Left colon (tissue), 2 donors: ENCODE measurements around the gene CNNM3. TPM values are rescaled to one million over a fixed set of nuclear protein-coding genes. Genes with fewer than 3 reads are reported as not detected.
A peak's percentile ranks its signal among the peaks of the same experiment; 100 is the strongest.
"Not testable (repeated sequence)": the region's sequence is repeated elsewhere in the genome, so short reads cannot be mapped to it uniquely, and the experiment has no call there.

Experiments used
- ATAC-seq: fragments of 200-7000 bp; cut with Tn5 transposase; one replicate; pipeline ENCODE4 v1.9.1; 2020; ENCODE audit warnings: mild to moderate bottlenecking, moderate library complexity
- DNase-seq, 2 donors: peaks; one replicate each; pipeline ENCODE4 v3.0.0-alpha.2; 2020
- intact Hi-C, 2 donors: fragments of 100-400 bp; cut with DNase I in 1 of 2; cut with micrococcal nuclease in 1 of 2; formaldehyde crosslinking; loops; one replicate each; pipeline versions ENCODE4 v1.11.2 to v1.14.0; 2022; cut with DNase I, micrococcal nuclease
- total RNA-seq, 2 donors: library from RNA; stranded (reverse); fragmentation: NEBNext Ultra II Directional; extraction: Animal tissue kit (Norgen Biotek cat#: 25700); gene quantifications; one replicate each; pipeline ENCODE4 v1.2.1, GENCODE V29; 2021
- donor health status: DM: no; HTN: no; CAD: no.
- donor health status: DM: yes; HTN: yes; CAD: no.

The CNNM3 gene
- total RNA-seq, 2 donors from 2014 or later, result 25.4 to 25.8 TPM

DNA sequence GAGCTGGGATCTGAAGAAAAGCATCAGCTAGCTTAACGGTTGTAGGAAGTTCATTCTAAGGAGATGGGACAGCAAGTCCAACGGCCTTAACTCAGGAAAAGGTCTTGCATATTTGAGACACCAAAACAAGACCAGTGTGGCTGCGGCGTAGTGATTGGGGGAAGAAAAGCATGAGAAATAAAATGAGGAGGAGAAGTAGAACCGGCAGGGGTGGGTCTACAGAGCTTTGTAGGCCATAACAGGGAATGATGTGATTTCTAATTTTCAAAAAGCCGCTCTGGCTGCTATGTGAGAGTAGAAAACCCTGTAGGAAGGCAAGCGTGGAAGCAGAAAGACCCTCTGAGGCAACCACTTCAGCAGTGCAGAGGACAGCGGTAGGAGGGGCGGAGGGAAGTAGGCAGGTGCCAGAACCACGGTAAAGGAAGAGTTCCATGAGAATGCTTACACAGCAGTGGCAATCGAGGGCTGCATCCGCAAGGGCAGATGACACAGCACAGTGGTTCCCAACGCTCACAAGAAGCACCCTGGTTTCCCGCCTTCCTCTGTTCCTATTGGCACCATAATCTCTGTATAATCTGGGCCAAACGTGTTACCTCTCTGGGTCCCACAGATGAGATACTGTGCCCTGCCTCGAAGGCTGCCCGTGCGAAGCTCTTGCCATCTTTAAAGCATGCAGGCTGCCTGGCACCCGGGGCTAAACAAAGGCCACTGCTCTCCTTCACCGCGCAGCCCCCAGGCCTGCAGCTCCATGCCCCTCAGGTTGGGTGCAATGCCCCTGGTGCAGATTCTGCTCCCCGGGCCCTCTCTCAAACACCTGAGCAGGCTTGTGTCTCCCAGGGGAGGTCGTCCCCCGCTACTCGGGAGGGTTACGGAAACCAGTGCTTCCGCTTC lies 41.0 kb downstream of the CNNM3 start:
- DNase-seq, result peak in 1 of 2 donors; percentile 53
- intact Hi-C loops, result loop anchor here in 1 of 2 donors (5.0 kb wide), 1 partner anchor 95 kb away; no protein-coding TSS in a partner anchor
- peak; percentile 32 for ATAC-seq

DNA sequence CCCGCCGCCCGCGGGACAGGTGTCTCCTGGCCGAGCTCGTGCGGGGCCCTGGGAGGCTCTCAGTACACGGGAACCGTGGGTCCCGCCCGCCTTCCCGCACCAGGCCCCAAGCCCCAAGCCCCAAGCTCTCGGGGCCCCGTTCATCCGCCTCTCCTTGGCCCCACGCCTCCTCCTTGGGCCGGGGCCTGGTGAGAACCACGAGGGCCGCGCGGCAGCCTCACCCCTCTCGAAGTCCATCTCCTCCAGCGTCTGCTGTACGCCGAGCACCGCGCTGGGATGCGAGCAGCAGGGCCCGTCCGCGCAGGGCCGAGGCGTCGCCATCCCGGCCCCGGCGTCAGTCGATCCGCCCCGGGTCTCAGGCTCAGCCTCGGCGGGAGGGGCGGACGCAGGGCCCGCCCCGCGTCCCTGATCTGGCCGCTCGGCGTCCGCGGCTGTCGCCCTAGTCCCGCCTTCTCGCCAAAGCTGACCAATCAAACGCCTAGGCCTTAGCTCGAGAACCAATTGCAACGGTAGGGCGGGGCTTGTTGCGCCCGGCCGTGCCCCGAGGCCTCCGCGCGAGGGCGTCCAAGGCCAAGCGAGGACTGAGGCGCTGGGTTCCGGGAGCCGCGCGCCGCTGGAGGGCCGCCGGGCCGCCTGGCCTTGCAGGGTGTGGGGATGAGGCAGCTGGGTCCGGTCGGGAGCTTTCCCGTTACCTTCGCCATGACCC lies 41.8 kb downstream of the CNNM3 start, which contains the start of gene ANKRD39:
Gene ANKRD39 (minus strand): TSS at position 350 of the 706 bp plus-strand sequence. CDS start 29 bp downstream, at position 321.
- intact Hi-C loops, result loop anchor here in 1 of 2 donors (5.0 kb wide), 1 partner anchor 94 kb away; no protein-coding TSS in a partner anchor
- ATAC-seq (peak; percentile 89), DNase-seq (peak; percentile 97 to 98)

- ATAC-seq (no peak), DNase-seq (peak in 1 of 2 donors; percentile 49)
- intact Hi-C loops, result loop anchor here in 1 of 2 donors (5.0 kb wide), 1 partner anchor 93 kb away; no protein-coding TSS in a partner anchor
Observed at GRCh38 chr2:96859099-96859649, 43.1 kb downstream of the CNNM3 start.

DNA sequence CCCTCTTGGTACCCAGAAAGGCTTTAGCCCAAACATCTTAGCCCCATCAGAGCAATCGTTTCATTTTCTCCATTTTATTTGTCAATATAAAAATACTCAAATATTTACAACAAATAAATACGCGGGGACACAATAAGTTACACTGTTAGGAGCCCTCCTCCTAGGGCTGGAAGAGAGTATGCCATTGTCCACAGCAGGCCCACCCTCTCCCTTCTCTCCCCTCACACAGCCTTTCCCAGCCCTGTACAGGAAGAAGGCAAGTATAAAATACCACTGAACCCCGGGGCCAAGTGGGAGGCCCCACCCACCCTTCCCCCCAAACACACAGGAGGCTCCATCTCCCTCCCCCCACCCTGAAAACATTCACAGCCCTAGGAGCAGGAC lies 43.6 kb downstream of the CNNM3 start:
- intact Hi-C loops, result loop anchor here in 1 of 2 donors (5.0 kb wide), 1 partner anchor 93 kb away; no protein-coding TSS in a partner anchor
- DNase-seq, result no peak
- ATAC-seq, result no peak

DNA sequence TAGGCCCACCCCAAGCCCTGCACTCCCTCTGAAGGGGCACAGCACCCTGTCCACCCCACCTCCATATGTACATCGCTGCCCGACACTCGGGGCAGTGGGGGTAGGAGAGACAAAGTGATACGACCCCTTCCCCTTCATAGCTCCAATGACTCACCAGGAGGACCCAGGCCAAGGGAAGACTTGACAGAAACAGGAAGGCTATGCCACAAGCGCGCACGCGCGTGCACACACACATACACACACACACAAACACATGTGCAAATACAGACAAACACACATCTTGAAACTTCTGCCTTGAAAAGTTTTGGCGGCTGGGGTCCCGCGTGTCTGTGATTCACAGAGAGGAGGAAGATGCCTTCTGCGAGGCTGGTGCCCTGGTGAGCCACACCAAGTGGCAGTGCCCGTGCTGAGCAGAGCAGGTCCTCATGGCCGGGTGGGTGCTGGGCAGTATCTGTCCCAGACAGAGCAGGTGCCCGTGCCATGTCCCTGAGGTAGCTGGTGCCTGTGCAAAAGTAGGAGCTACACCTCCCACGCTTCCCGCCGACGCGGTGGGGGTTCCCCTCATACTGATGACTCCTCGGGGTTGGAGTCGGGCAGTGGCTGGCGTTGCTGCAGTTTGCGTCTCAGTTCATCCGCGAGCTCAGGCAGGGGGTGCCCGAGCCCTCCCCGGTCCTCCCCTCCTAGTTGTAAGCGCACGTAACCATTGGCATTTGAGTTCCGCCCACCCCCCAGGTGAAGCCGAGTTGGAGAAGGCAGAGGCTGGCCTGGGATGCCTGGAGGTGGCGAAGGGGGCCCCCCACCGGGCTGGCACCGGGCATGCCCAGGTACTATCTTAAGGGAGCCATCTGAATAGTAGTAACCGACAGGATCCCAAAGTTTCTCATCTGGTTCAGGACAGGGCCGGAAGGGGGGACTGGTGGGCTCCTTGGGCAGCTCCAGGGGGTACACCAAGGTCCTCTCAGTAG lies 44.3 kb downstream of the CNNM3 start:
- no peak for DNase-seq
- no peak for ATAC-seq
- intact Hi-C loops, result no loop called here

DNA sequence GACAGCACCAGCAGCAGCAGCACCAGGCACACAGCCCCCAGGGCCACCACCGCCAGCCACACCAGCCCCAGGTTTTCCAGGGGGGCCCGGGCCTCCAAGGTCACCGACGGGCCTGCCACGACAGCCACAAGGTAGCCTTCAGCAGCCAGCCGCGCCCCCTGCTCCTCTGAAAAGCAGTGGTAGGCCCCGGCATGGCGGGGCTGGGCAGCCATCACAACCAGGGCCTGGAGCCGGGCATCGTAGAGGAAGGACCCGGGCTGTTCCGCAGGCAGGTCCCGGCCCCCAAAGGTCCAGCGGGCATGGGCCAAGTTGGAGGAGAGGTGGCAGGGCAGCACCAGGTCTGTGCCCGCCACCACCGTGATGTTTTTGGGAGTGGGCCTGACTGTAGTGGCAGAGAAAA lies 45.0 kb downstream of the CNNM3 start:
- DNase-seq, result no peak

DNA sequence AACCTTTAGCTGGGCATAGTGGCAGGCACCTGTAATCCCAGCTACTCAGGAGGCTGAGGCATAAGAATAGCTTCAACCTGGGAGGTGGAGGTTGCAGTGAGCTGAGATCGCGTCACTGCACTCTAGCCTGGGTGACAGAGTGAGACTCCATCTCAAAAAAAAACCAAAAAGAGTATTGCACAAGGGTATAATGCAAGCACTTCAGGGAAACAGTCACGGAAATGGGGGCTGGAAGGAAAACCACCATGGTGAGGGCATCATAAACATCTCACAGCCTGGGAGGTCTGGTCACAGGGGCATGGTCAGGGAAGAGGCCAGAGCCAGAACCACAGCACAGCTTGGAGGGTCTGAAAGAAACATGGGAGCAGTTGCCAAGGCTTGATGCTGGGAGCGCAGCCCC lies 47.0 kb downstream of the CNNM3 start:
- ATAC-seq, intact Hi-C loops, DNase-seq: not testable (repeated sequence)

More for the DNA sequence above, 45.0 kb downstream of the CNNM3 start:
- no peak for ATAC-seq
- intact Hi-C loops, result no loop called here

GRCh38 chr2:96863575-96864342 lies 47.7 kb downstream of the CNNM3 start:
- intact Hi-C loops, result no loop called here
- DNase-seq (no peak), ATAC-seq (no peak)

GRCh38 chr2:96864343-96865091 lies 48.4 kb downstream of the CNNM3 start:
- intact Hi-C loops, result loop anchor here in 1 of 2 donors (5.0 kb wide), 1 partner anchor 88 kb away; no protein-coding TSS in a partner anchor
- ATAC-seq, result no peak
- DNase-seq, result no peak

- no peak for DNase-seq
- intact Hi-C loops, result loop anchor here in 1 of 2 donors (5.0 kb wide), 1 partner anchor 87 kb away; no protein-coding TSS in a partner anchor
- ATAC-seq, result no peak
Observed at GRCh38 chr2:96865654-96866053, 49.6 kb downstream of the CNNM3 start.

- intact Hi-C loops, result loop anchor here in 1 of 2 donors (5.0 kb wide), 1 partner anchor 86 kb away; no protein-coding TSS in a partner anchor
- ATAC-seq (no peak), DNase-seq (no peak)
Observed at GRCh38 chr2:96866149-96866548, 50.1 kb downstream of the CNNM3 start.

- intact Hi-C loops, result loop anchor here in 1 of 2 donors (5.0 kb wide), 1 partner anchor 86 kb away; no protein-coding TSS in a partner anchor
- no peak for ATAC-seq
- DNase-seq, result no peak
Observed at GRCh38 chr2:96866586-96866985, 50.5 kb downstream of the CNNM3 start.

GRCh38 chr2:96866986-96867755 lies 51.1 kb downstream of the CNNM3 start:
- no peak for DNase-seq
- no peak for ATAC-seq
- intact Hi-C loops, result loop anchor here in 1 of 2 donors (5.0 kb wide), 1 partner anchor 85 kb away; no protein-coding TSS in a partner anchor

DNA sequence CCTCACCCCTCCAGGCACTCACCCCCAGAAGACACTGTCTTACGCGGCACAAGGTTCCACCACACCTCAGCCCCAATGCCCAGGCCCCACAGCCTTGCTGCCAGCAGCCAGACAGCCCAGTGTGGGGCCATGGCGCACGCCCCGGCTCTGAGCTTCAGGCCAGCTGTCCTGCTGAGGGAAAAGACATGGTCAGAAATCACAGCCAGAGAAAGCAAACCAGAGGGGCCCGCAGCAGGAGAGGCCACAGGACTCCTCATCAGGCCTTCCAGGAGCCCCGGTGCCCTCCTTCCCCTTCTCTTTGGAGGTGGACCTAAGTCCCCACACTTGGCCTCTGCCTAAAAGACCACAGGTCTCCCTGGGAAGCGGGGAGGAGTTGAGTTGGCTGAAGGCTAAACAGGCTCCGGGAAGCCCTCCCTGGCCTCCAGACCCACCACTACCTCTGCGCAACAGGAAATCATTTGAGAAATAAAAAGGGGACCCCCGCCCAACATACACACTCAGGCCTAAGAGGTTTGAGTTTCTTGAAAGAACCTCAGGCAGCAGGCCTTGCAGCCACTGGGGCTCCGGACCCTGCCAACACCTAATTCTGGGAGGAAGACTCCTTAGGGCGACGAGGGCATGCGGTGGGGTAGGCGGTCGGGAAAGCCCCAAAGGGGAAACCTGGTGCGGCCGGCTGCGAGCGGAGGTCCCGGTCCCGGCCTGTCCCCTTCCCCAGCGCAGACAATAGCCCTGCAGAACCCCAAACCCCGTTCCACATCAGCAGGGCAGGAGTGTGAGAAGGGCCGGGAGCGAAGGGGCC lies 51.9 kb downstream of the CNNM3 start:
- DNase-seq, result no peak

More for the DNA sequence above, 51.9 kb downstream of the CNNM3 start:
- peak; percentile 18 for ATAC-seq
- intact Hi-C loops, result loop anchor here in 1 of 2 donors (5.0 kb wide), 1 partner anchor 84 kb away; no protein-coding TSS in a partner anchor
